ENCODE data around the gene NEDD9.

GRCh38 chr6:11244387-11245126, 12.1 kb upstream of the NEDD9 start:
- TF ChIP-seq JUND (IDR thresholded peaks at IDR 0.05; ENCODE audit: low read depth, low read length): no peak
- no peak for TF ChIP-seq CTCF (IDR thresholded peaks at IDR 0.05 in 2 of 3, conservative IDR thresholded peaks at IDR 0.05 in 1 of 3; ENCODE audit: control insufficient read depth in 2 of 3, extremely low read depth in 1 of 3, insufficient read depth in 1 of 3, low read depth in 3 of 3, low read length in 3 of 3)
- TF ChIP-seq, protein P1, sequence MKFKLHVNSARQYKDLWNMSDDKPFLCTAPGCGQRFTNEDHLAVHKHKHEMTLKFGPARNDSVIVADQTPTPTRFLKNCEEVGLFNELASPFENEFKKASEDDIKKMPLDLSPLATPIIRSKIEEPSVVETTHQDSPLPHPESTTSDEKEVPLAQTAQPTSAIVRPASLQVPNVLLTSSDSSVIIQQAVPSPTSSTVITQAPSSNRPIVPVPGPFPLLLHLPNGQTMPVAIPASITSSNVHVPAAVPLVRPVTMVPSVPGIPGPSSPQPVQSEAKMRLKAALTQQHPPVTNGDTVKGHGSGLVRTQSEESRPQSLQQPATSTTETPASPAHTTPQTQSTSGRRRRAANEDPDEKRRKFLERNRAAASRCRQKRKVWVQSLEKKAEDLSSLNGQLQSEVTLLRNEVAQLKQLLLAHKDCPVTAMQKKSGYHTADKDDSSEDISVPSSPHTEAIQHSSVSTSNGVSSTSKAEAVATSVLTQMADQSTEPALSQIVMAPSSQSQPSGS (IDR thresholded peaks at IDR 0.05; ENCODE audit: low read length): no peak
- TF ChIP-seq TCF7 (IDR thresholded peaks at IDR 0.05; ENCODE audit: borderline replicate concordance): no peak
- TF ChIP-seq CEBPB (IDR thresholded peaks at IDR 0.05; ENCODE audit: borderline replicate concordance in 1 of 2, low read depth in 2 of 2, low read length in 2 of 2): no peak
- no peak for TF ChIP-seq ZZZ3 (IDR thresholded peaks at IDR 0.05; ENCODE audit: control insufficient read depth, insufficient read length, low read depth)
- TF ChIP-seq HDAC2 (IDR thresholded peaks at IDR 0.05): no peak

Measured in GM12878 (cell line).